ENCODE results near the gene AHCYL2.

- TF ChIP-seq CTCF (IDR thresholded peaks at IDR 0.05) (no peak), REST (IDR thresholded peaks at IDR 0.05; ENCODE audit: insufficient read depth in 1 of 2, low read depth in 2 of 2, low read length in 1 of 2) (no peak)
These were observed 227.9 kb downstream of the AHCYL2 start for GRCh38 chr7:129452589-129453231.
